MV-4-11 (cell line): ENCODE measurements around the gene CNPY4.

Experiments
- DNase-seq: peaks from one replicate; lab custom pipeline; 2025; lab: John Stamatoyannopoulos, UW

CNPY4 gene

GRCh38 chr7:100167912-100168323 is 48.5 kb downstream of the CNPY4 start:
- DNase-seq: no peak

GRCh38 chr7:100169147-100169850 is 49.9 kb downstream of the CNPY4 start:
- DNase-seq: no peak

- DNase-seq: no peak
Observed at GRCh38 chr7:100170101-100170897, 50.9 kb downstream of the CNPY4 start.

GRCh38 chr7:100171087-100171681 is 51.8 kb downstream of the CNPY4 start:
- no peak for DNase-seq

- DNase-seq: no peak
Observed at GRCh38 chr7:100171840-100172239, 52.4 kb downstream of the CNPY4 start.

GRCh38 chr7:100173806-100174495 is 54.5 kb downstream of the CNPY4 start:
- DNase-seq: no peak

- DNase-seq: no peak
Observed at GRCh38 chr7:100174582-100174981, 55.1 kb downstream of the CNPY4 start.
